Measurements from ENCODE around the gene ADGRG7.

Gene ADGRG7

GRCh38 chr3:100708989-100709841 lies 99.8 kb downstream of the ADGRG7 start, which contains the start of gene TFG:
Gene TFG (plus strand): TSS chr3:100709494. CDS start chr3:100713686, 4,192 bp downstream.
- Histone ChIP-seq H2BK120ac (ENCODE audit: low read depth, low read length) (no peak within 1 kb of the TSS), H3K4ac (ENCODE audit: low read length) (no peak within 1 kb of the TSS), H4K91ac (ENCODE audit: low read depth, low read length, poor library complexity) (peak within 1 kb of the TSS; percentile 96), H3K4me3 (ENCODE audit: low read length in 2 of 2) (peak within 1 kb of the TSS; percentile 78 to 97), H3K9me3 (replicated peaks in 1 of 2; ENCODE audit: control insufficient read depth in 2 of 2, insufficient read depth in 1 of 2, low read depth in 1 of 2, low read length in 2 of 2) (peaks cover 2 to 6% of the 10 kb centered on the region in 2 donors), H2BK15ac (ENCODE audit: low read length) (peak within 1 kb of the TSS; percentile 16), H3K23ac (ENCODE audit: low read depth, low read length, poor library complexity) (peak within 1 kb of the TSS; percentile 95), H2AFZ (ENCODE audit: low read length) (peak within 1 kb of the TSS; percentile 90), H2AK5ac (ENCODE audit: low read depth, low read length) (peak within 1 kb of the TSS; percentile 64), H3K14ac (ENCODE audit: low read length) (no peak within 1 kb of the TSS), H3K9ac (ENCODE audit: low read depth, low read length, poor library complexity) (peak within 1 kb of the TSS; percentile 98), H3K27me3 (ENCODE audit: control insufficient read depth in 3 of 3, insufficient read depth in 3 of 3, low read depth in 1 of 3, low read length in 3 of 3) (peaks cover 0 to 12% (median 0%) of the 10 kb centered on the region in 3 experiments), H3K36me3 (replicated peaks in 1 of 2; ENCODE audit: control insufficient read depth in 2 of 2, insufficient read depth in 2 of 2, low read length in 2 of 2) (peaks cover 0 to 35% of the 10 kb centered on the region in 2 donors), H2BK5ac (ENCODE audit: low read length) (peak within 1 kb of the TSS; percentile 96), H4K8ac (ENCODE audit: low read depth, low read length) (no peak within 1 kb of the TSS), H3K27ac (replicated peaks; ENCODE audit: low read length) (peak within 1 kb of the TSS; percentile 99), H2BK12ac (ENCODE audit: low read length) (no peak within 1 kb of the TSS), H3K4me1 (ENCODE audit: control insufficient read depth in 2 of 2, insufficient read depth in 1 of 2, low read depth in 1 of 2, low read length in 2 of 2) (peaks cover 2% of the 10 kb centered on the region in 2 donors), H3K4me2 (ENCODE audit: insufficient read depth, low read length, poor library complexity, severe bottlenecking) (peak within 1 kb of the TSS; percentile 64), H3K79me1 (ENCODE audit: low read depth, low read length) (peaks cover 2% of the 10 kb centered on the region), H3K18ac (ENCODE audit: low read length) (peak within 1 kb of the TSS; percentile 99)
- peak; percentile 94 for DNase-seq (ENCODE audit: low spot score)
- WGBS, 2 donors (ENCODE audit: extremely low coverage in 2 of 2, insufficient read length in 2 of 2, insufficient replicate concordance in 1 of 2), result no CpG with 5 or more reads among the region's 76 CpGs

- peak overlapping the region; percentile 98 for H3K9ac ChIP-seq (ENCODE audit: low read depth, low read length, poor library complexity)
- peaks cover 2% of the 10 kb centered on the region in 2 donors for H3K4me1 ChIP-seq (ENCODE audit: control insufficient read depth in 2 of 2, insufficient read depth in 1 of 2, low read depth in 1 of 2, low read length in 2 of 2)
- H4K8ac ChIP-seq (ENCODE audit: low read depth, low read length), result no peak overlapping the region
- peak overlapping the region; percentile 64 for H3K4me2 ChIP-seq (ENCODE audit: insufficient read depth, low read length, poor library complexity, severe bottlenecking)
- DNase-seq (ENCODE audit: low spot score), result peak; percentile 66
- no peak overlapping the region for H2BK12ac ChIP-seq (ENCODE audit: low read length)
- peaks cover 0 to 42% of the 10 kb centered on the region in 2 donors for H3K36me3 ChIP-seq (replicated peaks in 1 of 2; ENCODE audit: control insufficient read depth in 2 of 2, insufficient read depth in 2 of 2, low read length in 2 of 2)
- H3K9me3 ChIP-seq (replicated peaks in 1 of 2; ENCODE audit: control insufficient read depth in 2 of 2, insufficient read depth in 1 of 2, low read depth in 1 of 2, low read length in 2 of 2), result peaks cover 2 to 6% of the 10 kb centered on the region in 2 donors
- H3K79me1 ChIP-seq (ENCODE audit: low read depth, low read length), result peaks cover 2% of the 10 kb centered on the region
- peak overlapping the region; percentile 96 for H2BK5ac ChIP-seq (ENCODE audit: low read length)
- H2BK15ac ChIP-seq (ENCODE audit: low read length), result no peak overlapping the region
- H3K23ac ChIP-seq (ENCODE audit: low read depth, low read length, poor library complexity), result peak overlapping the region; percentile 95
- H3K4ac ChIP-seq (ENCODE audit: low read length), result no peak overlapping the region
- no peak overlapping the region for H4K91ac ChIP-seq (ENCODE audit: low read depth, low read length, poor library complexity)
- H3K27me3 ChIP-seq (ENCODE audit: control insufficient read depth in 3 of 3, insufficient read depth in 3 of 3, low read depth in 1 of 3, low read length in 3 of 3), result peaks cover 0 to 8% (median 0%) of the 10 kb centered on the region in 3 experiments
- H3K18ac ChIP-seq (ENCODE audit: low read length), result peak overlapping the region; percentile 99
- H3K14ac ChIP-seq (ENCODE audit: low read length), result no peak overlapping the region
- H3K27ac ChIP-seq (replicated peaks; ENCODE audit: low read length), result peak overlapping the region; percentile 99
- no peak overlapping the region for H2BK120ac ChIP-seq (ENCODE audit: low read depth, low read length)
- H3K4me3 ChIP-seq (ENCODE audit: low read length in 2 of 2), result peak overlapping the region; percentile 78 to 97
- H2AFZ ChIP-seq (ENCODE audit: low read length), result peak overlapping the region; percentile 90
- no CpG with 5 or more reads among the region's 23 CpGs for WGBS, 2 donors (ENCODE audit: extremely low coverage in 2 of 2, insufficient read length in 2 of 2, insufficient replicate concordance in 1 of 2)
- no peak overlapping the region for H2AK5ac ChIP-seq (ENCODE audit: low read depth, low read length)
These were observed 100.5 kb downstream of the ADGRG7 start for GRCh38 chr3:100709842-100710260.

GRCh38 chr3:100710261-100710968 lies 101.0 kb downstream of the ADGRG7 start:
- peak overlapping the region; percentile 74 for H3K18ac ChIP-seq (ENCODE audit: low read length)
- H3K79me1 ChIP-seq (ENCODE audit: low read depth, low read length), result peaks cover 2% of the 10 kb centered on the region
- H3K9me3 ChIP-seq (replicated peaks in 1 of 2; ENCODE audit: control insufficient read depth in 2 of 2, insufficient read depth in 1 of 2, low read depth in 1 of 2, low read length in 2 of 2), result peaks cover 2 to 9% of the 10 kb centered on the region in 2 donors
- H2BK120ac ChIP-seq (ENCODE audit: low read depth, low read length), result no peak overlapping the region
- no CpG with 5 or more reads among the region's 8 CpGs for WGBS, 2 donors (ENCODE audit: extremely low coverage in 2 of 2, insufficient read length in 2 of 2, insufficient replicate concordance in 1 of 2)
- no peak overlapping the region for H2BK12ac ChIP-seq (ENCODE audit: low read length)
- peaks cover 2 to 47% of the 10 kb centered on the region in 2 donors for H3K36me3 ChIP-seq (replicated peaks in 1 of 2; ENCODE audit: control insufficient read depth in 2 of 2, insufficient read depth in 2 of 2, low read length in 2 of 2)
- DNase-seq (ENCODE audit: low spot score), result peak; percentile 9
- no peak overlapping the region for H3K14ac ChIP-seq (ENCODE audit: low read length)
- no peak overlapping the region for H2BK15ac ChIP-seq (ENCODE audit: low read length)
- peaks cover 2% of the 10 kb centered on the region in 2 donors for H3K4me1 ChIP-seq (ENCODE audit: control insufficient read depth in 2 of 2, insufficient read depth in 1 of 2, low read depth in 1 of 2, low read length in 2 of 2)
- H3K4me3 ChIP-seq (ENCODE audit: low read length in 2 of 2), result peak overlapping the region; percentile 78 to 91
- peak overlapping the region; percentile 90 for H2AFZ ChIP-seq (ENCODE audit: low read length)
- H3K4me2 ChIP-seq (ENCODE audit: insufficient read depth, low read length, poor library complexity, severe bottlenecking), result peak overlapping the region; percentile 63
- no peak overlapping the region for H4K91ac ChIP-seq (ENCODE audit: low read depth, low read length, poor library complexity)
- no peak overlapping the region for H3K4ac ChIP-seq (ENCODE audit: low read length)
- H3K27ac ChIP-seq (replicated peaks; ENCODE audit: low read length), result peak overlapping the region; percentile 91
- H3K27me3 ChIP-seq (ENCODE audit: control insufficient read depth in 3 of 3, insufficient read depth in 3 of 3, low read depth in 1 of 3, low read length in 3 of 3), result peaks cover 0 to 8% (median 0%) of the 10 kb centered on the region in 3 experiments
- peak overlapping the region; percentile 96 for H2BK5ac ChIP-seq (ENCODE audit: low read length)
- H3K9ac ChIP-seq (ENCODE audit: low read depth, low read length, poor library complexity), result no peak overlapping the region
- no peak overlapping the region for H2AK5ac ChIP-seq (ENCODE audit: low read depth, low read length)
- H4K8ac ChIP-seq (ENCODE audit: low read depth, low read length), result no peak overlapping the region
- no peak overlapping the region for H3K23ac ChIP-seq (ENCODE audit: low read depth, low read length, poor library complexity)

- Histone ChIP-seq H2BK15ac (ENCODE audit: low read length) (no peak overlapping the region), H4K91ac (ENCODE audit: low read depth, low read length, poor library complexity) (no peak overlapping the region), H3K4ac (ENCODE audit: low read length) (no peak overlapping the region), H2AK5ac (ENCODE audit: low read depth, low read length) (no peak overlapping the region), H3K23ac (ENCODE audit: low read depth, low read length, poor library complexity) (no peak overlapping the region), H3K27ac (replicated peaks; ENCODE audit: low read length) (no peak overlapping the region), H2AFZ (ENCODE audit: low read length) (no peak overlapping the region), H2BK5ac (ENCODE audit: low read length) (no peak overlapping the region), H3K27me3 (ENCODE audit: control insufficient read depth in 3 of 3, insufficient read depth in 3 of 3, low read depth in 1 of 3, low read length in 3 of 3) (no peaks in the 10 kb centered on the region), H3K9me3 (replicated peaks in 1 of 2; ENCODE audit: control insufficient read depth in 2 of 2, insufficient read depth in 1 of 2, low read depth in 1 of 2, low read length in 2 of 2) (peaks cover 2 to 14% of the 10 kb centered on the region in 2 donors), H4K8ac (ENCODE audit: low read depth, low read length) (no peak overlapping the region), H3K18ac (ENCODE audit: low read length) (no peak overlapping the region), H3K36me3 (replicated peaks in 1 of 2; ENCODE audit: control insufficient read depth in 2 of 2, insufficient read depth in 2 of 2, low read length in 2 of 2) (peaks cover 2 to 93% of the 10 kb centered on the region in 2 donors), H3K79me1 (ENCODE audit: low read depth, low read length) (peaks cover 2% of the 10 kb centered on the region), H2BK12ac (ENCODE audit: low read length) (no peak overlapping the region), H3K9ac (ENCODE audit: low read depth, low read length, poor library complexity) (no peak overlapping the region), H3K4me2 (ENCODE audit: insufficient read depth, low read length, poor library complexity, severe bottlenecking) (no peak overlapping the region), H3K14ac (ENCODE audit: low read length) (no peak overlapping the region), H2BK120ac (ENCODE audit: low read depth, low read length) (no peak overlapping the region), H3K4me1 (ENCODE audit: control insufficient read depth in 2 of 2, insufficient read depth in 1 of 2, low read depth in 1 of 2, low read length in 2 of 2) (peaks cover 2 to 6% of the 10 kb centered on the region in 2 donors), H3K4me3 (ENCODE audit: low read length in 2 of 2) (no peak overlapping the region)
- no peak for DNase-seq (ENCODE audit: low spot score)
These were observed 105.8 kb downstream of the ADGRG7 start for GRCh38 chr3:100715176-100715575.
